Measurements from ENCODE around the gene NET1.

Gene NET1

GRCh38 chr10:5411941-5412276, 448 bp upstream of the NET1 start:
- no peak for DNase-seq (ENCODE audit: low spot score)
- in situ Hi-C loops (cut with MboI; ENCODE audit: low sequenced_read_pairs, unreplicated experiment), result no loop called here
- TF ChIP-seq CTCF (IDR thresholded peaks at IDR 0.05; ENCODE audit: borderline replicate concordance, control extremely low read depth, extremely low read depth, insufficient read depth, missing control alignments), result no peak

GRCh38 chr10:5413012-5413938, 918 bp downstream of the NET1 start:
- peak; percentile 37 for DNase-seq (ENCODE audit: low spot score)
- no peak for TF ChIP-seq CTCF (IDR thresholded peaks at IDR 0.05; ENCODE audit: borderline replicate concordance, control extremely low read depth, extremely low read depth, insufficient read depth, missing control alignments)
- in situ Hi-C loops (cut with MboI; ENCODE audit: low sequenced_read_pairs, unreplicated experiment), result no loop called here

GRCh38 chr10:5416981-5417380, 4.6 kb downstream of the NET1 start:
- no peak for DNase-seq (ENCODE audit: low spot score)
- no peak for TF ChIP-seq CTCF (IDR thresholded peaks at IDR 0.05; ENCODE audit: borderline replicate concordance, control extremely low read depth, extremely low read depth, insufficient read depth, missing control alignments)
- in situ Hi-C loops (cut with MboI; ENCODE audit: low sequenced_read_pairs, unreplicated experiment), result no loop called here

GRCh38 chr10:5418584-5418983, 6.2 kb downstream of the NET1 start:
- no peak for DNase-seq (ENCODE audit: low spot score)
- in situ Hi-C loops (cut with MboI; ENCODE audit: low sequenced_read_pairs, unreplicated experiment), result no loop called here
- no peak for TF ChIP-seq CTCF (IDR thresholded peaks at IDR 0.05; ENCODE audit: borderline replicate concordance, control extremely low read depth, extremely low read depth, insufficient read depth, missing control alignments)

- no peak for DNase-seq (ENCODE audit: low spot score)
- TF ChIP-seq CTCF (IDR thresholded peaks at IDR 0.05; ENCODE audit: borderline replicate concordance, control extremely low read depth, extremely low read depth, insufficient read depth, missing control alignments), result no peak
- in situ Hi-C loops (cut with MboI; ENCODE audit: low sequenced_read_pairs, unreplicated experiment), result no loop called here
Measured at GRCh38 chr10:5419466-5420094, 7.2 kb downstream of the NET1 start.

GRCh38 chr10:5423771-5424170, 11.4 kb downstream of the NET1 start:
- in situ Hi-C loops (cut with MboI; ENCODE audit: low sequenced_read_pairs, unreplicated experiment), result no loop called here

More at GRCh38 chr10:5423771-5424170, 11.4 kb downstream of the NET1 start:
- no peak for DNase-seq (ENCODE audit: low spot score)
- TF ChIP-seq CTCF (IDR thresholded peaks at IDR 0.05; ENCODE audit: borderline replicate concordance, control extremely low read depth, extremely low read depth, insufficient read depth, missing control alignments), result no peak
